IPS DF 6.9 (cell line): Measurements from ENCODE around the gene NANOGP8.

Source experiments
- DNase-seq: peaks from one replicate; pipeline ENCODE4 v3.0.0-alpha.2; 2013; ENCODE audit warnings: low read depth, low spot score
- H3K27ac ChIP-seq: one replicate; pipeline ENCODE4 v1.5.1; 2013; ENCODE audit warnings: low read length, control low read depth
- H3K27me3 ChIP-seq: 2 replicates; pipeline ENCODE4 v1.6.1; 2013; ENCODE audit warnings: mild to moderate bottlenecking, low read length; ENCODE audit not compliant: control insufficient read depth, insufficient read depth
- H3K36me3 ChIP-seq: 2 replicates; pipeline ENCODE4 v1.6.1; 2013; ENCODE audit warnings: low read length; ENCODE audit not compliant: control insufficient read depth, insufficient read depth
- H3K4me1 ChIP-seq: 2 replicates; pipeline ENCODE4 v1.6.1; 2013; ENCODE audit warnings: low read length; ENCODE audit not compliant: control insufficient read depth, insufficient read depth
- H3K4me3 ChIP-seq: 2 replicates; pipeline ENCODE4 v1.5.1; 2013; ENCODE audit warnings: mild to moderate bottlenecking, low read length
- H3K9me3 ChIP-seq: 2 replicates; pipeline ENCODE4 v1.6.1; 2013; ENCODE audit warnings: low read length, inconsistent platforms; ENCODE audit not compliant: control insufficient read depth, insufficient read depth
- WGBS: extraction: QIAGEN DNeasy Blood & Tissue Kit; methylation state at CpG from one replicate; pipeline ENCODE4 v1.1.7; 2013; ENCODE audit warnings: mixed read lengths, missing lambda C conversion rate; ENCODE audit not compliant: insufficient read length, insufficient coverage; 5-methylcytosine and 5-hydroxymethylcytosine counted together

NANOGP8 gene

DNA sequence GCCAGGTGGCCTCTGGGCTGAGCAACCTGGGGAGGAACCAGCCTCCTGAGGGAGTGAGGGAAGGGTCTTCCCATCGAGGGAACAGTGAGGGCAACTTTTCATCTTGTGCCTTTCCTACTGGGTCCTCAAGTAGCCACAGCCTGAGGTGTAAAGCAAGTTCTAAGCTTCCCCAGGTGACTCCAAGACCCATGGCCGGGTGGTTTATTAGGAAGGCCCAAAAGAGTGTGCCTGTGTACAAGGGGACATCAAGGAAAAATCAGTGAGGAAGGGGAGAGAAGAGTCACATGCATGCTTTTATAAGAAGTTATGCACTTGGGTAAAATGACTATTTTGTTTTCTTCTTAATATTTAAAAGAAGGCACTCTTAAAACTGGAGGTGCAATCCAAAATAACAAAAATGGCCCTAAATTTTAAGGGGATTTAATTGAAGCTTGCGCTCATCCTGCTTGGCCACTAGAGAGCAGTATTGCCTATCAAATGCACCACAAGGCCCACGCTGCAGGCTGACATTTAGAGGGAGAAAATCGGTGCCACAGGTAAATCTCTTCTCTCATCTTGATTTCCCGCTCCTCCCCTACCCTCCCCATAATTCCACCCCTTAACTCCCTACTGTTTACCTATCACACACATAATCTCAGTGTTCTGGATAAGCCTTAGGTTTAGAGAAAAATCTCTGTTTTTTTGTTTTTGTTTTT lies 6.7 kb downstream of the NANOGP8 start:
- Histone ChIP-seq H3K9me3 (no peaks in the 10 kb centered on the region; the same call in 1 of the 2 replicates), H3K36me3 (no peaks in the 10 kb centered on the region), H3K27ac (no peak overlapping the region), H3K4me1 (no peaks in the 10 kb centered on the region; the same call in 1 of the 2 replicates), H3K4me3 (no peak overlapping the region), H3K27me3 (no peaks in the 10 kb centered on the region)
- DNase-seq: peak; percentile 58
- WGBS: 100% methylated on average over 1 of the region's 6 CpGs

DNA sequence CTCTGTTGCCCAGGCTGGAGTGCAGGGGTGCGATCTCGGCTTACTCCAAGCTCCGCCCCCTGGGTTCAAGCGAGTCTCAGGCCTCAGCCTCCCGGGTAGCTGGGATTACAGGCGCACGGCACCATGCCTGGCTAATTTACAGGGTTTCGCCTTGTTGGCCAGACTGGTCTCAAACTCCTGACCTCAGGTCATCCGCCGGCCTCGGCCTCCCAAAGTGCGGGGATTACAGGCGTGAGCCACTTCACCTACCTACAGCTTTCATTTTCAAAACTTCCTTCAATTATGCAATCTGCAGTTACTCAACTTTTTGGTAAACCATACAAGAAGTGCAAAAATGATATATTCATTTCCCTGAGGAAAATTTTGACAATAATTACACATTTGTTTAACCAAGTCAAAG lies 14.0 kb downstream of the NANOGP8 start:
- Histone ChIP-seq H3K4me1 (no peaks in the 10 kb centered on the region), H3K27ac (no peak overlapping the region), H3K27me3 (no peaks in the 10 kb centered on the region), H3K4me3 (no peak overlapping the region), H3K36me3 (no peaks in the 10 kb centered on the region), H3K9me3 (no peaks in the 10 kb centered on the region)
- WGBS: no CpG with 5 or more reads among the region's 13 CpGs
- DNase-seq: no peak

DNA sequence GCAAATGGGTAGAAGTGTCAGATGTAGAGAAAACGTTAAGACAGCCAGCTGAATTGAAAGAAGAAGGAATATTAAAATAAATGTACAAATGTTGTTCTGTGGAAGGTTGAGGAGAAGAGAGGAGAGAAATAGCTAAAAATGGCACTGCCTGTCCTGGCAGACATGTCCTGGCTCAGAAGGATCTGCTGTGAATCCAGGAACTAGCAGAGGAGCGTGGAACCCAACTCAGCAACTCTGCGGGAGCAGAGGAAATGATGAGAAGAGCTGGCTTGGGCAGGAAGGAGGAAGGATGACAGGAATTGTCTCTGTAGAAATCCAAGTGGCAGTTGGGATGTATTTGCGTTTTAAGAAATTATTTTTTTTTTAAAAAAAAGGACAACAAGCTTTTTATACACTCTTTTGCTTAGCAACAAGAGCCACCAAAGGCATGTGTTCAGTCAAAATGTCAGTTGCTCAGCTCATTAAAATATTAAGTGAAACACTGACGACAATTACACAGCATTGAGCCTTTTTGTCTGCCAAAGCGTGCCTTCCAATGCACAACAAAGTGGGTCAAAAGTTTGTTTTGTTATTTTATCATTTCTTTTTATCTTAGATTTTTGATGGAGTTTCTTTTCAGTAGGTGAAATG lies 16.1 kb downstream of the NANOGP8 start:
- no CpG with 5 or more reads among the region's 6 CpGs for WGBS
- Histone ChIP-seq H3K4me3 (no peak overlapping the region), H3K27ac (no peak overlapping the region), H3K9me3 (no peaks in the 10 kb centered on the region), H3K4me1 (peaks cover 2% of the 10 kb centered on the region; the same call in 1 of the 2 replicates), H3K27me3 (no peaks in the 10 kb centered on the region), H3K36me3 (no peaks in the 10 kb centered on the region)
- no peak for DNase-seq

DNA sequence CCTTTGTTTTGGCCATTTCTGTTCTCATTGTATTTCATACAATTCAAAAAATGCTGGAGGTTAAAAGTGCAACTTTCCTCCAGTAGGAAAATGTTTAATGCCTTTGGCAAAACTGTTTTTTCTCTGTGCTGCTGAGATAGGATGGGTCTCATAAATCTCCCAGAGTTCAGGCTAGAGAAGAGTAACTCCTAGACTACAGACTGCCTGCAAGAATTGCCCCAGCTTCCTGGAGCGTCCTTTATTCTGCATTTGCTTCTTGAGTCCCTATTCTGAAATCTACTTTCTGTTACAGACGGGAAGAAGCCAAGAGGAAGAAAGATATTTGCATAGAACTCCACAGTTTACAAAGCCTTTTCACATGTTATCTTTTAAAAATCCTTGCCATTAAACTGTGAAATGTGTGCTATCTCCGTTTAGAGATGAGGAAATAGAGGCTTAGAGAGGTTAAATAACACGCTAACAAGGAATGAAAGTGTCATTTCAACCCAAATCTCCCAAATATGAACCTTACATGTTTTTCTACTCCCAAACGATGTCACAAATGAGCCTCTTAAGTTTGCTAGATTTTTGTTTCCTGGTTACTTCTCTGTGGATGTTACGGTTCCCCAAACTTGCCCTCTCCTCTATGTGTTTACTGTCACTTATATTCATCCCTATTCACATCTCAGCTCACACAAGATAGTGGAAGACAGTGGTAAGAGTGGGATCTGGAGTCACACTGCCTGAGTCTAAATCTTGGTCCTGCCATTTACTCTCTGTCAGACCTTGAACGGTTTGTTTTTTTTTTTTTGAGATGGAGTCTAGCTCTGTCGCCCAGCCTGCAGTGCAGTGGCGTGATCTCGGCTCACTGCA lies 17.4 kb downstream of the NANOGP8 start:
- Histone ChIP-seq H3K27me3 (no peaks in the 10 kb centered on the region), H3K9me3 (no peaks in the 10 kb centered on the region), H3K27ac (no peak overlapping the region), H3K36me3 (no peaks in the 10 kb centered on the region), H3K4me3 (no peak overlapping the region), H3K4me1 (peaks cover 2% of the 10 kb centered on the region; the same call in 1 of the 2 replicates)
- DNase-seq: no peak
- WGBS: no CpG with 5 or more reads among the region's 10 CpGs

DNA sequence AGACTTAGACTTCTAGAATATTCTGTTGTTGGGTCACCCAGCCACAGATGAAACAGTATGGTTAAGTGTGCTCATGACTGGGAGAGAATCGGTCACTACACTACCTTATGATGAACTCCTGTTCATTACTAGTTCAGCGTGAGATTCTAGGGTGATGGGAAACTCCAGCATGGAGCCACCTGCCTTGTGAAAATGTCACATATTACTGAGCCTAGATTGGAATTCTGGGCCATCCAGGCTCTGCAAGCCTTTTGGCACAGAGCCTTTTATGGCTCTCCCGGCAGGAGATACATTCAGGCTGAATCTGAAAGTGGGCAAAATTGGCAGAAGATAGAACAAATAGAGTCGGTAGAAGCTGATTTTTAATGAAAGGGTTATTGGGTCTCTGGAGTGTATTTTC lies 19.0 kb downstream of the NANOGP8 start:
- Histone ChIP-seq H3K4me1 (peaks cover 2% of the 10 kb centered on the region; the same call in 1 of the 2 replicates), H3K36me3 (no peaks in the 10 kb centered on the region), H3K27ac (no peak overlapping the region), H3K27me3 (no peaks in the 10 kb centered on the region), H3K9me3 (no peaks in the 10 kb centered on the region), H3K4me3 (no peak overlapping the region)
- no peak for DNase-seq
- WGBS: no CpG with 5 or more reads among the region's 4 CpGs

DNA sequence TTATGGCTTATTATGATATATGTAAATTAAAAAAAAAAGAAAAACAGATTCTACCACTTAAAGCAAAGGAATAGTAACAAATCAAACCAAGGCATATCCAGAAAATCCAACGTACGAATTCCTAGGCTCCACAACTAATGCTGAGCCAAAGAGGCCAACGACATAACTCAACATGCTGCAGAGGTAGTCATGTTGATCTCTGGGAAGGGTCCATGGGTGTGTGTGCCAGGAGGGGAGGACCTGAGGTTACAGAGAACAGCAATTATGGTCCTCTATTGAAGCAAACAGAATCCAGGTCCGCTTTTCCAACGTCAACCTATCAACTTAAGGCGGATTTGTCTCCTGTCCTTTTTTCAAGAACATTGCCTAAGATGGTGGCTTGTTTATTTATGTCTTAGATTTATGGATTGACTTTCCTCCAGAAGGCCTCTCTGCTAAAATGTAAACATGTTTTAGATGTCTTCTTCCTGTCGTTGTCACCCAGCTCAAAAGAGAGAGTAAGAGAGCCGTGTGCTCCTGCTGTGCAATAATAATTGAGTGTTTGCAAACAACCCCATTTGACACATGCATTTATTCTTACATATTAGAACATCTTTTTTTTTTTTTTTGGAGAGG lies 20.4 kb downstream of the NANOGP8 start:
- no peak for DNase-seq
- no peak overlapping the region for H3K27ac ChIP-seq

DNA sequence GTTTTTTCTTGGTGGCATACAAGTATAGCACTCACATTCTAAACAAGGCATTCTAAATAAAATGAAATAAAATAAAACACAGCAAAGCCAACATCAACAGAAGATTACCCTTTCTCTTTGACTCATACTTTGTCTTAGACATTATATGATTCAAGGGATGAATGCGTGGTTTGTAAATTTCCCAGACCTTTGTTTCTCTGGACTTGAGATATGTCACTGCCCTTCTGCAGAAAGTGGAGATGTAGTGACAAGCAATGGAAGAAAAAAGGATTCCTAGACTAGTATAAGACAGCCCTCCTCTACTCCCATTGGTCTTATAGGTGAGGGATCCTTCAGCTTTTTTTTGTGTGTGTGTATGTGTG lies 22.4 kb downstream of the NANOGP8 start:
- no CpG with 5 or more reads among the region's 1 CpG for WGBS
- no peak for DNase-seq
- Histone ChIP-seq H3K36me3 (no peaks in the 10 kb centered on the region), H3K4me3 (no peak overlapping the region), H3K27ac (peak overlapping the region; percentile 39), H3K4me1 (peaks cover 2% of the 10 kb centered on the region; the same call in 1 of the 2 replicates), H3K9me3 (no peaks in the 10 kb centered on the region), H3K27me3 (no peaks in the 10 kb centered on the region)

More for the DNA sequence above, 20.4 kb downstream of the NANOGP8 start:
- no peak overlapping the region for H3K4me3 ChIP-seq
- no peaks in the 10 kb centered on the region for H3K36me3 ChIP-seq
- peaks cover 2% of the 10 kb centered on the region; the same call in 1 of the 2 replicates for H3K4me1 ChIP-seq
- H3K27me3 ChIP-seq: no peaks in the 10 kb centered on the region
- no CpG with 5 or more reads among the region's 8 CpGs for WGBS
- no peaks in the 10 kb centered on the region for H3K9me3 ChIP-seq

DNA sequence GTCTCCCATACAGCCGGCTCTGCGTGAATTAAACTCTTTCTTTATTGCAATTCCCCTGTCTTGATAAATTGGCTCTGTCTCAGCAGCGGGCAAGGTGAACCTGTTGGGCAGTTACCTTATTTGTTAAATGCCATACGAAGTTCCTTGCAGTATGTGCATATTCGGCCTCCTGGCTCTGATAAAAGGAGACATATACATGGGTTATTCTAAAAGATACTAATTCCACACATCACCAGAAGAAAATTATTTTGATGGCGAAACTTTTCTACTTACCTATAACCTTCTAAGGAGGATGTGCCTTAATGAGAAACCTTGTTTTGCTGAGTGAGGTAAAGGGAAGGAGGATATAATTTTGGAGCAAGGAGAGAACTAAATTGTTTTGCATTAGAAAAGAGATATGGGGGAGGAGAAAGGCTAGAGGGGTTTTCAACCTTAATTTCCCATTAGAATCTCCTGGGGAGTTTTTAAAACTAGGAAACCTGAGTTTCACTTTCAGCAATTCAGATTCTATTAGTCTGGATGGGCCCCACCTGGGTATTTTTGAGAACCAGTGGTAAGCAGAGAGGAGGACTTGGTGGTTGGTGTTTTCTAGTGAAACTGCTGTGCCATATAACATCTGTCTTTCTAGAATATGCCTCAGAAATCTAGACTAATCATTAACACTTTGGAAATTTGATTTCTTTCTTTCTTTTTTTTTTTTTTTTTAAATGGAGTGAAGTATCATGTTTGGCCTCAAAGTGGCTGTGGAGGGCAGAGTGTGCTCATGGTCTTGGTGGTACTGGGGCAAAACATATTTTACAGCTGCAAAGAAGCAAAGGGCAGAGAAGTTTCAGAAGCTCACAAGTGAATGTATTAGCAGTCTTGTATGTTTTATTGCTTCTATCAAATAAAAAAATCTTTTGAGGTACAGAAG lies 23.0 kb downstream of the NANOGP8 start:
- no peak for DNase-seq
- Histone ChIP-seq H3K36me3 (no peaks in the 10 kb centered on the region), H3K4me3 (no peak overlapping the region), H3K27me3 (no peaks in the 10 kb centered on the region), H3K27ac (no peak overlapping the region), H3K9me3 (no peaks in the 10 kb centered on the region), H3K4me1 (peaks cover 2% of the 10 kb centered on the region; the same call in 1 of the 2 replicates)
- no CpG with 5 or more reads among the region's 6 CpGs for WGBS

DNA sequence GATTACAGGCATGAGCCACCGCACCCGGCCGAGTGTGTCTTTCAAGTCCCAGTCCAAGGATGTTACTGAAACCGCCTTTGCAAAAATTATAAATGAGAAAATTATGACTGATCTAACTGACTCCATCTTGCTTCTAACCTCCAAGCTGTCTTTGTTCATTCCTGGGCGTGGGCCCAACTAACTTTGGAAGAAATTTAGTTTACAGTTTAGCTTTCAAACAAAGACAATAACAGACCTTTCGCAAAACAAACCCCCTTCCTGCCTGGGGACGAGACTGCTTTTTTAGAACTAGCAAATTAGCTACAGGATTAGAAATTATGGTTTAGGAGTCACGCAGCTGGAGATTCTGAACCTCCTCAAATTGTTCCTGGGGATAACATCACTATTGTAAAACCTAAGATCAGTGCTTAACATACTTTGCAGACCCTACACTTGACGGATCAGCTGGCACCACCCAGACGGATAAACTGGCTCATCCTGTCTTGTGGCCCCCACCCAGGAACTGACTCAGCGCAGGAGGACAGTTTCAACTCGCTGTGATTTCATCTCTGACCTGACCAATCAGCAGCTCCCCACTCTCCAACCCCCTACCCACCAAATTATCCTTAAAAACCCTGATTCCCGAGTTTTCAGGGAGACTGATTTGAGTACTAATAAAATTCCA lies 23.8 kb downstream of the NANOGP8 start:
- no peak overlapping the region for H3K4me3 ChIP-seq
- H3K27me3 ChIP-seq: no peaks in the 10 kb centered on the region
- no peaks in the 10 kb centered on the region for H3K9me3 ChIP-seq
- DNase-seq: peak; percentile 50
- no peak overlapping the region for H3K27ac ChIP-seq
- H3K36me3 ChIP-seq: no peaks in the 10 kb centered on the region
- WGBS: no CpG with 5 or more reads among the region's 13 CpGs
- peaks cover 2% of the 10 kb centered on the region; the same call in 1 of the 2 replicates for H3K4me1 ChIP-seq
